Trophoblast cell (in vitro differentiated cells and primary cell): ENCODE measurements around the gene SMIM14.

Experiments
- DNase-seq, 2 donors: peaks; one replicate each; pipeline ENCODE4 v3.0.0-alpha.2; 2016
- H2AFZ ChIP-seq: 2 replicates; pipeline ENCODE4 v1.6.1; 2013; ENCODE audit warnings: low read length, moderate library complexity, mild to moderate bottlenecking; ENCODE audit not compliant: insufficient read depth, poor library complexity
- H2AK5ac ChIP-seq: 2 replicates; pipeline ENCODE4 v1.6.1; 2013; ENCODE audit warnings: mild to moderate bottlenecking, low read length
- H2BK120ac ChIP-seq: 2 replicates; pipeline ENCODE4 v1.6.1; 2013; ENCODE audit warnings: low read length, mild to moderate bottlenecking, moderate library complexity; ENCODE audit not compliant: insufficient read depth, poor library complexity
- H2BK12ac ChIP-seq: 2 replicates; pipeline ENCODE4 v1.6.1; 2013; ENCODE audit warnings: mild to moderate bottlenecking, low read length, moderate library complexity
- H2BK5ac ChIP-seq: 2 replicates; pipeline ENCODE4 v1.6.1; 2013; ENCODE audit warnings: low read length, low read depth, moderate library complexity, mild to moderate bottlenecking; ENCODE audit not compliant: poor library complexity
- H3K14ac ChIP-seq: 2 replicates; pipeline ENCODE4 v1.6.1; 2013; ENCODE audit warnings: mild to moderate bottlenecking, low read length
- H3K18ac ChIP-seq: 2 replicates; pipeline ENCODE4 v1.6.1; 2013; ENCODE audit warnings: mild to moderate bottlenecking, low read length
- H3K23ac ChIP-seq: 2 replicates; pipeline ENCODE4 v1.6.1; 2013; ENCODE audit warnings: low read length
- H3K27ac ChIP-seq: 2 replicates; pipeline ENCODE4 v1.5.1; 2013; ENCODE audit warnings: low read depth, mild to moderate bottlenecking, inconsistent platforms, low read length, moderate library complexity
- H3K27me3 ChIP-seq: 2 replicates; pipeline ENCODE4 v1.6.1; 2013; ENCODE audit warnings: inconsistent platforms, mild to moderate bottlenecking, low read length, moderate library complexity; ENCODE audit not compliant: insufficient read depth
- H3K36me3 ChIP-seq, 2 experiments: 1 replicate in 1 of 2; 2 replicates in 1 of 2; pipeline ENCODE4 v1.6.1; 2013; ENCODE audit warnings: low read length in 2 of 2, mild to moderate bottlenecking in 2 of 2, moderate library complexity in 1 of 2; ENCODE audit not compliant: insufficient read depth in 2 of 2, control insufficient read depth in 1 of 2
- H3K4ac ChIP-seq: 2 replicates; pipeline ENCODE4 v1.6.1; 2013; ENCODE audit warnings: low read depth, mild to moderate bottlenecking, low read length, moderate library complexity
- H3K4me1 ChIP-seq, 2 experiments: 1 replicate in 1 of 2; 2 replicates in 1 of 2; pipeline ENCODE4 v1.6.1; 2013; ENCODE audit warnings: low read length in 2 of 2, mild to moderate bottlenecking in 2 of 2, moderate library complexity in 1 of 2; ENCODE audit not compliant: insufficient read depth in 2 of 2, control insufficient read depth in 1 of 2
- H3K4me2 ChIP-seq: 2 replicates; pipeline ENCODE4 v1.6.1; 2013; ENCODE audit warnings: inconsistent platforms, mild to moderate bottlenecking, low read length, moderate library complexity
- H3K4me3 ChIP-seq: 2 replicates; pipeline ENCODE4 v1.5.1; 2013; ENCODE audit warnings: mild to moderate bottlenecking, low read depth, low read length, inconsistent platforms
- H3K79me1 ChIP-seq: one replicate; pipeline ENCODE4 v1.6.1; 2013; ENCODE audit warnings: low read length
- H3K79me2 ChIP-seq: 2 replicates; pipeline ENCODE4 v1.6.1; 2013; ENCODE audit warnings: low read length, mild to moderate bottlenecking; ENCODE audit not compliant: control insufficient read depth, insufficient read depth, poor library complexity
- H3K9ac ChIP-seq: 2 replicates; pipeline ENCODE4 v1.6.1; 2013; ENCODE audit warnings: mild to moderate bottlenecking, low read length
- H3K9me3 ChIP-seq: 2 replicates; pipeline ENCODE4 v1.6.1; 2013; ENCODE audit warnings: low read depth, mild to moderate bottlenecking, control low read depth, inconsistent platforms, low read length; ENCODE audit not compliant: insufficient read depth
- H4K12ac ChIP-seq: 2 replicates; pipeline ENCODE4 v1.6.1; 2013; ENCODE audit warnings: low read depth, mild to moderate bottlenecking, low read length, moderate library complexity
- H4K8ac ChIP-seq: 2 replicates; pipeline ENCODE4 v1.6.1; 2013; ENCODE audit warnings: low read depth, mild to moderate bottlenecking, low read length, moderate library complexity
- H4K91ac ChIP-seq: one replicate; pipeline ENCODE4 v1.6.1; 2013; ENCODE audit warnings: low read depth, mild to moderate bottlenecking, low read length, moderate library complexity
- WGBS: extraction: QIAGEN DNeasy Blood & Tissue Kit; methylation state at CpG from one replicate; pipeline ENCODE4 v1.1.7; 2013; ENCODE audit warnings: missing lambda C conversion rate; ENCODE audit not compliant: insufficient read length, insufficient coverage; ENCODE audit errors: extremely low coverage; 5-methylcytosine and 5-hydroxymethylcytosine counted together

The SMIM14 gene

DNA sequence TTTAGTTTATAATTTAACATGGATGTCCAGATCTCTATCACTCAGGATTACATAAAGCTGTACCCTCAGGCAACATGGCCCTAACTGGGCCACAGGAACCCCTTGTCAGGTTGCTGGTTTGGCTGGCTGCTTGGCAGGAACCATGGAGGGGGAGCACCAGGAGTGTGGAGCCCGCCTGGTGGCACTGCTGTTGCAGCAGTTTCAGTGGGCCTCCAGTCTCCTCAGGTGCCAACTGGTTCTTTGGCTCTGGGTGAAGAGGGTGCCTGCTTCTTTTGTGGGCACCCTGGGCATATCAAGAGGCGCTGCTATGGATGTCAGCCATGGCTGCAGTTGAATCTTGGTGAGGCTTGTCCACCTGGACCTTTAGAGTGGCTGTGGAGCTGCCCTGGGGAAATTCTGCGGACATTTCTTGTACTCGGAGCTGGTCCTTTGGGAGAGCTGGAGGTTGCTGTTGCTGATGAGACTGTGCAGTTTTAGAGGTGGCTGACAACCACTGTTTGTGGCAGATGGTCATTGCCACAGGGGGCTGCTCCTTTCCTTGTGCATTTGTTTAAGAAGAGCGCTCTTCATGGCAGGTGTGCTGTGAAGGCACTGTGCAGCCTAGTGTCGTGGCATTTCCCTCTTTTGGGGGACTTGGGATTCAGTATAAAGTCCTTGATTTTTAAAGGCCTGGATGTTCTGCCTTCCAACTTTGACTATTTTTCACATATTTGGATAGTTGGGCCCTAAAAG, 10.3 kb upstream of the SMIM14 start:
- Histone ChIP-seq H3K36me3 (no peaks in the 10 kb centered on the region), H4K12ac (no peak overlapping the region), H3K4ac (no peak overlapping the region), H3K9ac (no peak overlapping the region), H3K4me3 (no peak overlapping the region), H3K27ac (no peak overlapping the region), H3K9me3 (no peaks in the 10 kb centered on the region), H2BK5ac (no peak overlapping the region), H3K23ac (no peak overlapping the region), H3K18ac (no peak overlapping the region), H3K4me1 (no peaks in the 10 kb centered on the region), H4K8ac (no peak overlapping the region), H3K27me3 (no peaks in the 10 kb centered on the region), H2BK12ac (no peak overlapping the region), H3K79me2 (no peaks in the 10 kb centered on the region), H2AFZ (no peak overlapping the region), H2AK5ac (no peak overlapping the region), H4K91ac (no peak overlapping the region), H3K14ac (no peak overlapping the region), H3K79me1 (no peaks in the 10 kb centered on the region), H3K4me2 (no peak overlapping the region), H2BK120ac (no peak overlapping the region)
- WGBS: no CpG with 5 or more reads among the region's 6 CpGs
- no peak for DNase-seq

DNA sequence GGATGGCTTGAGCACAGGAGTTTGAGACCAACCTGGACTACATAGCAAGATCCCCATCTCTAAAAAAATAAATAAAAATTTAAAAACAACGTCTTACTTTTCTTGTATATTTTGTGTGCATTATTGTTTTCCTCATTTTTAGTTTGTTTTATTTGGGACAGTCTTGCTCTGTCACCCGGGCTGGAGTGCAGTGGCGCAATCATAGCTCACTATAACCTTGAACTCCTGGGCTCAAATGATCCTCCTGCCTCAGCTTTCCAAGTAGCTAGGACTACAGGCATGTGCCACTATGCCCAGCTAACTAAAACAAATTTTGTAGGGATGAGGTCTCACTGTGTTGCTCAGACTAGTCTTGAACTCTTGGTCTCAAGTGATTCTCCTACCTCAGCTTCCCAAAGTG, 9.5 kb upstream of the SMIM14 start:
- Histone ChIP-seq H4K12ac (no peak overlapping the region), H3K23ac (no peak overlapping the region), H3K14ac (no peak overlapping the region), H2BK12ac (no peak overlapping the region), H2BK5ac (no peak overlapping the region), H3K36me3 (no peaks in the 10 kb centered on the region), H3K18ac (no peak overlapping the region), H2AFZ (no peak overlapping the region), H3K4me2 (no peak overlapping the region), H2BK120ac (no peak overlapping the region), H3K79me1 (no peaks in the 10 kb centered on the region), H3K9me3 (no peaks in the 10 kb centered on the region), H3K4ac (no peak overlapping the region), H4K91ac (no peak overlapping the region), H3K27me3 (no peaks in the 10 kb centered on the region), H3K4me3 (no peak overlapping the region), H3K4me1 (no peaks in the 10 kb centered on the region), H4K8ac (no peak overlapping the region), H3K79me2 (no peaks in the 10 kb centered on the region), H3K9ac (no peak overlapping the region), H2AK5ac (no peak overlapping the region), H3K27ac (no peak overlapping the region)
- no CpG with 5 or more reads among the region's 3 CpGs for WGBS
- DNase-seq: no peak

DNA sequence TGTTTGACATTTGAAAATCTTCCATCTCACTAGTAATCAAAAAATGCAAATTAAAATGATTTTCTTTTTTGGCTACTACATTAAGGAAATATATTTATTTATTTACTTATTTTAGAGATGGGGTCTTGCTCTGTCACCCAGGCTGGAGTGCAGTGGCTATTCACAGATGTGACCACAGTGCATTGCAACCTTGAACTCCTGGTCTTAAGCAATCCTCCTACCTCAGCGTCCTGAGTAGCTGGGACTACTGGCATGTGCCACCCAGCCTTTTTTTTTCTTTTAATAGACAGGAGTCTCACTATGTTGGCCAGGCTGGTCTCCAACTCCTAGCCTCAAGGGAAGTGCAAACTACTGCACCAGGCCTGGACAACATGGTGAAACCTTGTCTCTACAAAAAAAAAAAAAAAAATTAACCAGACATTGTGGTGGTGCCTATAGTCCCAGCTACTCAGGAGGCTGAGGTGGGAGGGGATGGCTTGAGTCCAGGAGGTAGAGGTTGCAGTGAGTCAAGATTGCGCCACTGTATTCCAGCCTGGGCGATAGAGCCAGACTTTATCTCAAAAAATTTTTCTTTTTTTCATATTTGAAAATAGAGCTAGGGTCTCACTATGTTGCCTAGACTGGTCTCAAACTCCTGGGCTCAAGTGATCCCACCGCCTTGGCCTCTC, 4.4 kb upstream of the SMIM14 start:
- Histone ChIP-seq H2AK5ac (no peak overlapping the region), H3K27me3 (no peaks in the 10 kb centered on the region), H4K8ac (no peak overlapping the region), H3K18ac (no peak overlapping the region), H3K79me2 (peaks cover 4% of the 10 kb centered on the region), H3K27ac (no peak overlapping the region), H3K9ac (no peak overlapping the region), H3K79me1 (peaks cover 11% of the 10 kb centered on the region), H2BK12ac (no peak overlapping the region), H3K4me1 (peaks cover 0 to 2% of the 10 kb centered on the region in 2 experiments), H3K36me3 (no peaks in the 10 kb centered on the region), H3K4me3 (no peak overlapping the region), H2BK120ac (no peak overlapping the region), H4K12ac (no peak overlapping the region), H3K4me2 (no peak overlapping the region), H2AFZ (no peak overlapping the region), H4K91ac (no peak overlapping the region), H3K9me3 (no peaks in the 10 kb centered on the region), H2BK5ac (no peak overlapping the region), H3K14ac (no peak overlapping the region), H3K4ac (no peak overlapping the region), H3K23ac (no peak overlapping the region)
- no peak for DNase-seq
- WGBS: no CpG with 5 or more reads among the region's 4 CpGs

DNA sequence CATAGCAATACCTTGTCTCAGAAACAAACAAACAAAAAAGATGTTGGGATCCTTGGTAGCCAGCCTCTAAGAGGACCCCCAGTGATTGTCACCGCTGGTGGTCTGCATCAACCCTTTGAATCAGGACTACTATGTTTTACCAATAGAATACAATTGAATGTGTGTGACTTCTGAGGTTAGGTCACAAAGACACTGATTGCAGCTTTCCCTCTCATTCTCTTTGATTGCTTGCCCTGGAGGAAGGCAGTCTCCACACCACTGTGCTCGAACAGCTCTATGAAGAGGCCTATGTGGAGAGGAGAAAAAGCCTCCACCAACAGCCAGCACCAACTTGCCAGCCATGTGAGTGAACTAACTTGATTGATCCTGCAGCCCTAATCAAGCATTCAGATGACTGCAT, 2.8 kb upstream of the SMIM14 start:
- no peak overlapping the region for H3K4me3 ChIP-seq
- H3K36me3 ChIP-seq: no peaks in the 10 kb centered on the region
- H3K23ac ChIP-seq: no peak overlapping the region
- H3K79me2 ChIP-seq: peaks cover 8% of the 10 kb centered on the region
- H3K4me2 ChIP-seq: no peak overlapping the region
- no peak overlapping the region for H4K91ac ChIP-seq
- no CpG with 5 or more reads among the region's 2 CpGs for WGBS
- H2AFZ ChIP-seq: no peak overlapping the region
- no peak overlapping the region for H3K4ac ChIP-seq
- H2BK5ac ChIP-seq: no peak overlapping the region
- H3K27ac ChIP-seq: no peak overlapping the region
- no peaks in the 10 kb centered on the region for H3K9me3 ChIP-seq
- peaks cover 0 to 2% of the 10 kb centered on the region in 2 experiments for H3K4me1 ChIP-seq
- H3K14ac ChIP-seq: no peak overlapping the region
- H3K18ac ChIP-seq: no peak overlapping the region
- H3K79me1 ChIP-seq: peaks cover 15% of the 10 kb centered on the region
- no peak for DNase-seq
- H3K27me3 ChIP-seq: no peaks in the 10 kb centered on the region
- no peak overlapping the region for H4K12ac ChIP-seq
- no peak overlapping the region for H2BK12ac ChIP-seq
- no peak overlapping the region for H2AK5ac ChIP-seq
- no peak overlapping the region for H2BK120ac ChIP-seq
- H3K9ac ChIP-seq: no peak overlapping the region
- no peak overlapping the region for H4K8ac ChIP-seq
